ENCODE results near the gene SCYGR4.

DNA sequence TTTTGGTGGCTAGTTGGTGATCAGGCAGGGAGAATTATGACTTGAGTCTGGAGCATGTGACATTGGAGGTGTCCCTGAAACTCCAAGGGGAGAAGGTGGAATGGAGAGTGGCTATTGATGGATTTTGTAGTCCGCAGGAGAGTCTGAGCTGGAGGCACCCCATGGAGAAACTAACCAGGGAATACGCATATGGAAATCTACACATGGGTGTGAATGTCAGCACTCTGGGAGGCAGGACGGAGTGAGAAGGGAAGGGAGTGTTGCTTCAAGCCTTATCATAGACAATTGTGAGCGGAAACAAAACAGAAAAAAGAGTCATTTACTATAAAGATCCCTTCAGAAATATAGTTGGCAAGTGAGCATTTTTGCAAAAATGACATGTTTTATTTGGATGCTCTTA, 667 bp upstream of the SCYGR4 start:
- TF ChIP-seq CTCF (IDR thresholded peaks at IDR 0.05) (no peak), EP300 (IDR thresholded peaks at IDR 0.05) (no peak)

Measured in esophagus muscularis mucosa (tissue), 3 donors.